HL-60 (cell line): Measurements from ENCODE around the gene MARK2.

Experiments
- DNase-seq, 2 experiments: peaks; one replicate each; pipeline ENCODE4 v3.0.0-alpha.2; 2010 to 2020; ENCODE audit warnings: low read depth in 1 of 2, low spot score in 1 of 2
- H3K27ac ChIP-seq: fragments of 250-450 bp; sonication (Bioruptor Pico); replicated peaks from 2 replicates; pipeline ENCODE4 v1.5.1; 2020; ENCODE audit warnings: mild to moderate bottlenecking, moderate library complexity
- H3K27me3 ChIP-seq: fragments of 250-450 bp; sonication (Bioruptor Pico); 2 replicates; pipeline ENCODE4 v1.5.1; 2021; ENCODE audit warnings: mild to moderate bottlenecking, moderate library complexity; ENCODE audit not compliant: insufficient read depth, poor library complexity, severe bottlenecking
- H3K4me3 ChIP-seq: replicated peaks from 2 replicates; pipeline ENCODE4 v1.5.1; 2011; ENCODE audit warnings: mild to moderate bottlenecking, control low read depth, low read length; ENCODE audit not compliant: insufficient read depth
- GABPA ChIP-seq: IDR thresholded peaks from 2 replicates; pipeline ENCODE4 v1.6.1; 2012; ENCODE audit warnings: low read depth
- POLR2AphosphoS5 ChIP-seq: IDR thresholded peaks from 2 replicates; pipeline ENCODE4 v1.6.1; 2012; ENCODE audit warnings: low read depth
- SPI1 ChIP-seq: IDR thresholded peaks from 2 replicates; pipeline ENCODE4 v1.6.1; 2012; ENCODE audit warnings: low read depth, mild to moderate bottlenecking, borderline replicate concordance
- TF ChIP-seq, protein P1 (sequence below): IDR thresholded peaks from 2 replicates; pipeline ENCODE4 v1.6.1; 2012; ENCODE audit warnings: low read depth; ENCODE audit not compliant: insufficient replicate concordance
- TF ChIP-seq, protein P2 (sequence below): IDR thresholded peaks from one replicate; pipeline ENCODE4 v1.5.1; 2011; ENCODE audit warnings: low read length, control low read depth, inconsistent platforms; ENCODE audit not compliant: insufficient read depth

Gene MARK2

DNA sequence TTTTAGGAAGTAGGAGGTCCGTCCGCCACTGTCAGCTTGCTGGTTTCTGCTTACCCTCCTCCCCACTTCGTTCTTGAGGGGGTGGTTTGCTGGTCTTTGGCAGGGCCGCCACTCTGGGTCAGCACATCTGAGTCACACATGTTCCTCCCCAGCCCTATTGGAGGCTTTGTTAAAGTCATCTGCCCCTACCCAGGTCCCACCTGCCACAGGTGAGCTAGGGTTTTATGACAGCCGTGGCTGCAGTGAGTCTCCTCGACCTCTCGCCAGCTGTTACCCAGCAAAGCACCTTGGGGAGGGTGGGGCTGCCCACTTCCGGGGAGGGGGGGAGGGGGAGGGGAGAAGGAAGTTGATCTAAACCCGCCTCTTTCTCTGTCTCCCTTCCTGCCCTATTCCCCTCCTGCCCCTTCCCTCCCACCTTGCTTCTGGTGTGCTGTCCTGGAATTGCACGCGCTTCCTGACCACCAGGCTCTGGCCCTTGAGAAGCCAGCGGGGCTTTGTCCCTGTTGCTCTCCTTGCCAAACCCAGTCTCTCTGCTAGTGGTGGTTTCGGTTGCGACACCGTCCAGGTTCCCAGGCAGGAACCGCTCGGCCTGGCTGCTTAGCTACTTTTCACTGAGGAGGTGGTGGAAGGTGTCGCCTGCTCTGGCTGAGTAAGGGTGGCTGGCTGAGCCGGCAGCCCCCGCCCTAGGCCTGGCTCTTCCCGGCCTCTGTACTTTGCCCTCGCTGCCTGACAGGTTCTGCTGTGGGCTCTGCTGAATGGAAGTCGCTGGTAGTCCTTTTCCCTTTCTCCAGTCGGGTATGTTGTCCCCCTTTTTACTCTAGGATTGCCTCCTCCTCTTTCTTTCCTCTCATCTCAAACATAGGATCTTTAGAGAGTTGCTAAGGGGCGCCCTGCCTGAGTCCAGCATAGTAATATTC lies 49.5 kb downstream of the MARK2 start:
- Histone ChIP-seq H3K4me3 (peak overlapping the region; percentile 27), H3K27me3 (no peaks in the 10 kb centered on the region), H3K27ac (peak overlapping the region; percentile 82)
- TF ChIP-seq, protein P1, sequence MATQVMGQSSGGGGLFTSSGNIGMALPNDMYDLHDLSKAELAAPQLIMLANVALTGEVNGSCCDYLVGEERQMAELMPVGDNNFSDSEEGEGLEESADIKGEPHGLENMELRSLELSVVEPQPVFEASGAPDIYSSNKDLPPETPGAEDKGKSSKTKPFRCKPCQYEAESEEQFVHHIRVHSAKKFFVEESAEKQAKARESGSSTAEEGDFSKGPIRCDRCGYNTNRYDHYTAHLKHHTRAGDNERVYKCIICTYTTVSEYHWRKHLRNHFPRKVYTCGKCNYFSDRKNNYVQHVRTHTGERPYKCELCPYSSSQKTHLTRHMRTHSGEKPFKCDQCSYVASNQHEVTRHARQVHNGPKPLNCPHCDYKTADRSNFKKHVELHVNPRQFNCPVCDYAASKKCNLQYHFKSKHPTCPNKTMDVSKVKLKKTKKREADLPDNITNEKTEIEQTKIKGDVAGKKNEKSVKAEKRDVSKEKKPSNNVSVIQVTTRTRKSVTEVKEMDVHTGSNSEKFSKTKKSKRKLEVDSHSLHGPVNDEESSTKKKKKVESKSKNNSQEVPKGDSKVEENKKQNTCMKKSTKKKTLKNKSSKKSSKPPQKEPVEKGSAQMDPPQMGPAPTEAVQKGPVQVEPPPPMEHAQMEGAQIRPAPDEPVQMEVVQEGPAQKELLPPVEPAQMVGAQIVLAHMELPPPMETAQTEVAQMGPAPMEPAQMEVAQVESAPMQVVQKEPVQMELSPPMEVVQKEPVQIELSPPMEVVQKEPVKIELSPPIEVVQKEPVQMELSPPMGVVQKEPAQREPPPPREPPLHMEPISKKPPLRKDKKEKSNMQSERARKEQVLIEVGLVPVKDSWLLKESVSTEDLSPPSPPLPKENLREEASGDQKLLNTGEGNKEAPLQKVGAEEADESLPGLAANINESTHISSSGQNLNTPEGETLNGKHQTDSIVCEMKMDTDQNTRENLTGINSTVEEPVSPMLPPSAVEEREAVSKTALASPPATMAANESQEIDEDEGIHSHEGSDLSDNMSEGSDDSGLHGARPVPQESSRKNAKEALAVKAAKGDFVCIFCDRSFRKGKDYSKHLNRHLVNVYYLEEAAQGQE = no peak
- TF ChIP-seq, protein P2, sequence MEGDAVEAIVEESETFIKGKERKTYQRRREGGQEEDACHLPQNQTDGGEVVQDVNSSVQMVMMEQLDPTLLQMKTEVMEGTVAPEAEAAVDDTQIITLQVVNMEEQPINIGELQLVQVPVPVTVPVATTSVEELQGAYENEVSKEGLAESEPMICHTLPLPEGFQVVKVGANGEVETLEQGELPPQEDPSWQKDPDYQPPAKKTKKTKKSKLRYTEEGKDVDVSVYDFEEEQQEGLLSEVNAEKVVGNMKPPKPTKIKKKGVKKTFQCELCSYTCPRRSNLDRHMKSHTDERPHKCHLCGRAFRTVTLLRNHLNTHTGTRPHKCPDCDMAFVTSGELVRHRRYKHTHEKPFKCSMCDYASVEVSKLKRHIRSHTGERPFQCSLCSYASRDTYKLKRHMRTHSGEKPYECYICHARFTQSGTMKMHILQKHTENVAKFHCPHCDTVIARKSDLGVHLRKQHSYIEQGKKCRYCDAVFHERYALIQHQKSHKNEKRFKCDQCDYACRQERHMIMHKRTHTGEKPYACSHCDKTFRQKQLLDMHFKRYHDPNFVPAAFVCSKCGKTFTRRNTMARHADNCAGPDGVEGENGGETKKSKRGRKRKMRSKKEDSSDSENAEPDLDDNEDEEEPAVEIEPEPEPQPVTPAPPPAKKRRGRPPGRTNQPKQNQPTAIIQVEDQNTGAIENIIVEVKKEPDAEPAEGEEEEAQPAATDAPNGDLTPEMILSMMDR = no peak
- TF ChIP-seq POLR2AphosphoS5 (peak; percentile 45), SPI1 (no peak; the same call in 1 of the 2 replicates), GABPA (peak; percentile 57)
- peak; percentile 86 to 91 for DNase-seq

DNA sequence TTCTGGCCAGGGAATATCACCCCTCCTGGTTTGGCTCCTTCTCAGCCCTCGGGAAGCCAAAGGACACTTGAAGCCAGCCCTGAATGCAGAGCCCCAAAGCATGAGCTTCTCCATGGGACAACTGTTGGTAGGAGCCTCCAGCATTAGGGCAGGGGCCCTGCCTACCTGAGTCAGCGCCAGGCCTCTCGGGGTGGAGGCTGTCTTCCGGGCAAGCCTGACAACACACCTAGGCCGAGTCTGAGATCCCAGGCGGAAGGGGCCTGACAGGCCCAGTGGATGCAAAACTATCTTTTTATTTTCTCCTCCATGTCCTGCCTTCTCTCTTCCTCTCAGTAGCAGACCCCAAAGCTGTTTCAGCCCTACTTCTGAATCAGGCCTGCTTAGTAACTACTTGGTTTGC lies 50.4 kb downstream of the MARK2 start:
- TF ChIP-seq SPI1 (no peak), GABPA (no peak), POLR2AphosphoS5 (no peak)
- TF ChIP-seq, protein P1 = no peak
- TF ChIP-seq, protein P2 = no peak
- DNase-seq = no peak
- Histone ChIP-seq H3K27ac (peak overlapping the region; percentile 82), H3K27me3 (no peaks in the 10 kb centered on the region), H3K4me3 (no peak overlapping the region)

DNA sequence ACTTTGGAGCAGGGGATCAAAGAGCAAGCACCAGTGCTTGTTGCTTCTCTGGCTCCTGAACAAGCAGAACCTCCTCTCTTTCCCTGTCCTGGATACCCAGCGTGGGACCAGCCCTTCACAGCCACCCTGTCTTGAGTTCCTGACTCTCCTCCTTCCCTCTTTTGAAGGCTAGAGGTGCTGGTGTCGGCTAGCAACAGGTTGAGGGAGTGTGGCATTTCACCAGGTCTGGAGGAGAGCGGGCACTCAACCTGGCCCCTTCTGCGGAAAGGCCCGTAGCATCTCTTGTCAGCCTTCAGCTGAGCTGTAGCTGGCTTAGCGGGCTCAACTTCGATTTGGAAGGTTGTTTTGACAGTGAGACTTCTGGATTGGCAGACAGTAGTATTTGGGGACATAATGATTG lies 51.5 kb downstream of the MARK2 start:
- DNase-seq = no peak
- Histone ChIP-seq H3K4me3 (no peak overlapping the region), H3K27me3 (no peaks in the 10 kb centered on the region), H3K27ac (0 out of 2 replicates have a peak overlapping the region, but pooled peaks have one; percentile 14)
- TF ChIP-seq POLR2AphosphoS5 (no peak), SPI1 (no peak), GABPA (no peak)
- TF ChIP-seq, protein P1 = no peak
- TF ChIP-seq, protein P2 = no peak
